Activated naive CD8-positive, alpha-beta T cell treated with anti-CD3 and anti-CD28 coated beads, Interleukin-2, amount 50 U/mL, for 24 hours (primary cell): ENCODE measurements around the gene MEGF9.
"Not testable (repeated sequence)": the region's sequence is repeated elsewhere in the genome, so short reads cannot be mapped to it uniquely, and the experiment has no call there.

Source experiments
- ATAC-seq: fragments of 150-1000 bp; cut with Tn5 transposase; one replicate; pipeline ENCODE4 v1.10.0; 2021
- DNase-seq: peaks from one replicate; pipeline ENCODE4 v3.0.0; 2021
- H3K27ac Mint-ChIP-seq: one replicate; pipeline ENCODE4 v1.8.0; 2021; ENCODE audit warnings: mild to moderate bottlenecking, mixed read lengths
- H3K27me3 Mint-ChIP-seq: one replicate; pipeline ENCODE4 v1.8.0; 2021; ENCODE audit warnings: mixed read lengths
- H3K36me3 Mint-ChIP-seq: one replicate; pipeline ENCODE4 v1.8.0; 2021; ENCODE audit warnings: low read depth, mixed read lengths
- H3K4me1 Mint-ChIP-seq: one replicate; pipeline ENCODE4 v1.8.0; 2021; ENCODE audit warnings: mixed read lengths
- H3K4me3 Mint-ChIP-seq: one replicate; pipeline ENCODE4 v1.8.0; 2021; ENCODE audit warnings: mild to moderate bottlenecking, moderate library complexity, mixed read lengths
- H3K9me3 Mint-ChIP-seq: one replicate; pipeline ENCODE4 v1.8.0; 2021; ENCODE audit warnings: mixed read lengths

Gene MEGF9

GRCh38 chr9:120643061-120643460 is 71.2 kb downstream of the MEGF9 start:
- Mint-ChIP-seq H3K4me1 (peaks cover 3% of the 10 kb centered on the region), H3K27ac (no peak overlapping the region), H3K4me3 (no peak overlapping the region), H3K27me3 (no peaks in the 10 kb centered on the region), H3K9me3 (peaks cover 4% of the 10 kb centered on the region), H3K36me3 (peaks cover 5% of the 10 kb centered on the region)
- ATAC-seq (no peak), DNase-seq (no peak)

GRCh38 chr9:120642129-120642770 is 72.0 kb downstream of the MEGF9 start:
- Mint-ChIP-seq H3K27me3 (no peaks in the 10 kb centered on the region), H3K4me1 (peaks cover 3% of the 10 kb centered on the region), H3K36me3 (peaks cover 5% of the 10 kb centered on the region), H3K4me3 (no peak overlapping the region), H3K27ac (no peak overlapping the region), H3K9me3 (peaks cover 4% of the 10 kb centered on the region)
- no peak for ATAC-seq
- no peak for DNase-seq

- ATAC-seq, H3K36me3 Mint-ChIP-seq, H3K27ac Mint-ChIP-seq, H3K4me3 Mint-ChIP-seq, H3K9me3 Mint-ChIP-seq, H3K4me1 Mint-ChIP-seq, DNase-seq, H3K27me3 Mint-ChIP-seq: not testable (repeated sequence)
These were observed 73.4 kb downstream of the MEGF9 start for GRCh38 chr9:120640874-120641273.

- no peaks in the 10 kb centered on the region for H3K27me3 Mint-ChIP-seq
- H3K4me1 Mint-ChIP-seq = peaks cover 3% of the 10 kb centered on the region
These were observed 73.9 kb downstream of the MEGF9 start for GRCh38 chr9:120640380-120640779.

GRCh38 chr9:120637919-120638318 is 76.4 kb downstream of the MEGF9 start:
- Mint-ChIP-seq H3K27me3 (no peaks in the 10 kb centered on the region), H3K27ac (no peak overlapping the region), H3K4me3 (no peak overlapping the region), H3K9me3 (peaks cover 24% of the 10 kb centered on the region), H3K4me1 (peaks cover 3% of the 10 kb centered on the region), H3K36me3 (peaks cover 12% of the 10 kb centered on the region)
- DNase-seq (no peak), ATAC-seq (no peak)

More at GRCh38 chr9:120640380-120640779, 73.9 kb downstream of the MEGF9 start:
- H3K4me3 Mint-ChIP-seq = no peak overlapping the region
- H3K36me3 Mint-ChIP-seq = peaks cover 12% of the 10 kb centered on the region
- DNase-seq (no peak), ATAC-seq (no peak)
- no peak overlapping the region for H3K27ac Mint-ChIP-seq
- H3K9me3 Mint-ChIP-seq = peaks cover 12% of the 10 kb centered on the region

- no peak for DNase-seq
- Mint-ChIP-seq H3K4me1 (no peaks in the 10 kb centered on the region), H3K27me3 (no peaks in the 10 kb centered on the region), H3K9me3 (peaks cover 24% of the 10 kb centered on the region), H3K36me3 (peaks cover 12% of the 10 kb centered on the region), H3K4me3 (no peak overlapping the region), H3K27ac (no peak overlapping the region)
- ATAC-seq = no peak
These were observed 77.9 kb downstream of the MEGF9 start for GRCh38 chr9:120636194-120636957.

GRCh38 chr9:120635011-120635410 is 79.3 kb downstream of the MEGF9 start:
- ATAC-seq (no peak), DNase-seq (no peak)
- no peaks in the 10 kb centered on the region for H3K4me1 Mint-ChIP-seq
- H3K36me3 Mint-ChIP-seq = peaks cover 6% of the 10 kb centered on the region
- no peaks in the 10 kb centered on the region for H3K27me3 Mint-ChIP-seq
- H3K4me3 Mint-ChIP-seq = no peak overlapping the region
- H3K9me3 Mint-ChIP-seq = peaks cover 20% of the 10 kb centered on the region
- H3K27ac Mint-ChIP-seq = no peak overlapping the region

GRCh38 chr9:120630333-120630732 is 83.9 kb downstream of the MEGF9 start:
- H3K36me3 Mint-ChIP-seq = no peaks in the 10 kb centered on the region
- no peak for ATAC-seq

GRCh38 chr9:120628925-120629497 is 85.3 kb downstream of the MEGF9 start:
- not testable (repeated sequence) for DNase-seq, H3K4me3 Mint-ChIP-seq, ATAC-seq, H3K27me3 Mint-ChIP-seq, H3K9me3 Mint-ChIP-seq, H3K27ac Mint-ChIP-seq, H3K4me1 Mint-ChIP-seq, H3K36me3 Mint-ChIP-seq

More at GRCh38 chr9:120630333-120630732, 83.9 kb downstream of the MEGF9 start:
- Mint-ChIP-seq H3K9me3 (peaks cover 12% of the 10 kb centered on the region), H3K27ac (no peak overlapping the region), H3K4me3 (no peak overlapping the region), H3K4me1 (peaks cover 5% of the 10 kb centered on the region), H3K27me3 (no peaks in the 10 kb centered on the region)
- DNase-seq = no peak

GRCh38 chr9:120628207-120628924 is 85.9 kb downstream of the MEGF9 start:
- Mint-ChIP-seq H3K4me1 (peaks cover 8% of the 10 kb centered on the region), H3K4me3 (no peak overlapping the region), H3K9me3 (no peaks in the 10 kb centered on the region), H3K27me3 (no peaks in the 10 kb centered on the region), H3K36me3 (no peaks in the 10 kb centered on the region), H3K27ac (no peak overlapping the region)
- no peak for ATAC-seq
- DNase-seq = no peak

- no peaks in the 10 kb centered on the region for H3K27me3 Mint-ChIP-seq
- H3K4me1 Mint-ChIP-seq = peaks cover 8% of the 10 kb centered on the region
- H3K4me3 Mint-ChIP-seq = no peak overlapping the region
- H3K9me3 Mint-ChIP-seq = no peaks in the 10 kb centered on the region
- no peak for DNase-seq
- no peak for ATAC-seq
- H3K27ac Mint-ChIP-seq = no peak overlapping the region
- no peaks in the 10 kb centered on the region for H3K36me3 Mint-ChIP-seq
These were observed 87.2 kb downstream of the MEGF9 start for GRCh38 chr9:120627073-120627472.

- Mint-ChIP-seq H3K4me1 (peaks cover 8% of the 10 kb centered on the region), H3K4me3 (no peak overlapping the region), H3K27me3 (no peaks in the 10 kb centered on the region), H3K9me3 (no peaks in the 10 kb centered on the region), H3K36me3 (no peaks in the 10 kb centered on the region), H3K27ac (no peak overlapping the region)
- DNase-seq = no peak
- ATAC-seq = no peak
These were observed 87.8 kb downstream of the MEGF9 start for GRCh38 chr9:120626512-120626911.

- H3K9me3 Mint-ChIP-seq = no peaks in the 10 kb centered on the region
- H3K27ac Mint-ChIP-seq = no peak overlapping the region
- H3K36me3 Mint-ChIP-seq = no peaks in the 10 kb centered on the region
- peaks cover 8% of the 10 kb centered on the region for H3K4me1 Mint-ChIP-seq
- DNase-seq (no peak), ATAC-seq (no peak)
- H3K4me3 Mint-ChIP-seq = no peak overlapping the region
- H3K27me3 Mint-ChIP-seq = no peaks in the 10 kb centered on the region
These were observed 89.0 kb downstream of the MEGF9 start for GRCh38 chr9:120625222-120625621.

- Mint-ChIP-seq H3K27ac (no peak overlapping the region), H3K4me1 (peaks cover 11% of the 10 kb centered on the region)
- DNase-seq = no peak
These were observed 91.5 kb downstream of the MEGF9 start for GRCh38 chr9:120622790-120623189.

More at GRCh38 chr9:120622790-120623189, 91.5 kb downstream of the MEGF9 start:
- ATAC-seq = no peak
- Mint-ChIP-seq H3K36me3 (no peaks in the 10 kb centered on the region), H3K9me3 (no peaks in the 10 kb centered on the region), H3K27me3 (no peaks in the 10 kb centered on the region), H3K4me3 (no peak overlapping the region)
